ENCODE measurements around the gene SVBP.
"Not testable (repeated sequence)": the region's sequence is repeated elsewhere in the genome, so short reads cannot be mapped to it uniquely, and the experiment has no call there.

SVBP gene

GRCh38 chr1:42841010-42841409 lies 23.8 kb upstream of the SVBP start:
- no peak for DNase-seq

- DNase-seq: no peak
Observed at GRCh38 chr1:42838482-42839190, 21.4 kb upstream of the SVBP start.

GRCh38 chr1:42837709-42838108 lies 20.5 kb upstream of the SVBP start:
- DNase-seq: no peak

- DNase-seq: no peak
Observed at GRCh38 chr1:42835422-42835821, 18.2 kb upstream of the SVBP start.

GRCh38 chr1:42834803-42835202 lies 17.6 kb upstream of the SVBP start:
- DNase-seq: no peak

GRCh38 chr1:42833981-42834380 lies 16.8 kb upstream of the SVBP start:
- DNase-seq: no peak

- no peak for DNase-seq
Observed at GRCh38 chr1:42832641-42833240, 15.5 kb upstream of the SVBP start.

GRCh38 chr1:42831273-42831672 lies 14.1 kb upstream of the SVBP start:
- DNase-seq: no peak

GRCh38 chr1:42830631-42831030 lies 13.4 kb upstream of the SVBP start:
- DNase-seq: no peak

GRCh38 chr1:42825036-42825851 lies 8.0 kb upstream of the SVBP start:
- DNase-seq: no peak

GRCh38 chr1:42824481-42825035 lies 7.4 kb upstream of the SVBP start:
- no peak for DNase-seq

GRCh38 chr1:42822800-42823392 lies 5.7 kb upstream of the SVBP start:
- no peak for DNase-seq

GRCh38 chr1:42821690-42822089 lies 4.5 kb upstream of the SVBP start:
- no peak for DNase-seq

GRCh38 chr1:42820813-42821212 lies 3.6 kb upstream of the SVBP start:
- no peak for DNase-seq

GRCh38 chr1:42817976-42818375 lies 779 bp upstream of the SVBP start:
- DNase-seq: no peak

GRCh38 chr1:42817440-42817767 lies 207 bp upstream of the SVBP start:
- DNase-seq: no peak

- DNase-seq: peak; percentile 27
Observed at GRCh38 chr1:42815941-42816584, 1.1 kb downstream of the SVBP start.

- not testable (repeated sequence) for DNase-seq
Observed at GRCh38 chr1:42814815-42815214, 2.4 kb downstream of the SVBP start.

GRCh38 chr1:42807056-42807668 lies 10.0 kb downstream of the SVBP start:
- no peak for DNase-seq

GRCh38 chr1:42806593-42806992 lies 10.6 kb downstream of the SVBP start:
- DNase-seq: peak; percentile 7

GRCh38 chr1:42806171-42806570 lies 11.0 kb downstream of the SVBP start:
- no peak for DNase-seq

GRCh38 chr1:42801832-42802473 lies 15.2 kb downstream of the SVBP start:
- no peak for DNase-seq
